Endothelial cell of umbilical vein (primary cell): ENCODE results near the gene CDR2.

Experiments
- EZH2 ChIP-seq: IDR thresholded peaks from 2 replicates; pipeline ENCODE4 v1.6.1; 2012; ENCODE audit warnings: borderline replicate concordance, low read depth, mild to moderate bottlenecking, moderate library complexity, low read length, inconsistent platforms; ENCODE audit not compliant: severe bottlenecking
- FOS ChIP-seq: IDR thresholded peaks from 2 replicates; pipeline ENCODE4 v1.6.1; 2011; ENCODE audit warnings: mild to moderate bottlenecking, low read length, moderate library complexity, borderline replicate concordance; ENCODE audit not compliant: insufficient read depth
- JUN ChIP-seq: IDR thresholded peaks from 2 replicates; pipeline ENCODE4 v1.6.1; 2011; ENCODE audit warnings: borderline replicate concordance, low read depth; ENCODE audit not compliant: insufficient read length, insufficient read depth
- MYC ChIP-seq: IDR thresholded peaks from one replicate; pipeline ENCODE4 v1.6.1; 2011; ENCODE audit warnings: mild to moderate bottlenecking, low read depth, low read length
- POLR2A ChIP-seq: IDR thresholded peaks from 2 replicates; pipeline ENCODE4 v1.6.1; 2012; ENCODE audit warnings: low read depth, mild to moderate bottlenecking, control low read depth, low read length
- POLR2AphosphoS5 ChIP-seq: IDR thresholded peaks from 2 replicates; pipeline ENCODE4 v1.6.1; 2012; ENCODE audit warnings: low read depth, mild to moderate bottlenecking, control low read depth, low read length, moderate library complexity; ENCODE audit not compliant: insufficient read depth
- TF ChIP-seq, protein P1 (sequence below), 2 donors: IDR thresholded peaks; 1 replicate in 1 of 2; 2 replicates in 1 of 2; pipeline ENCODE4 v1.5.1; 2011; ENCODE audit warnings: low read length in 2 of 2, mild to moderate bottlenecking in 2 of 2, moderate library complexity in 2 of 2, control low read depth in 1 of 2, inconsistent platforms in 1 of 2, low read depth in 1 of 2; ENCODE audit not compliant: insufficient read depth in 1 of 2; ENCODE audit errors: extremely low read depth in 1 of 2

- TF ChIP-seq, protein P1, sequence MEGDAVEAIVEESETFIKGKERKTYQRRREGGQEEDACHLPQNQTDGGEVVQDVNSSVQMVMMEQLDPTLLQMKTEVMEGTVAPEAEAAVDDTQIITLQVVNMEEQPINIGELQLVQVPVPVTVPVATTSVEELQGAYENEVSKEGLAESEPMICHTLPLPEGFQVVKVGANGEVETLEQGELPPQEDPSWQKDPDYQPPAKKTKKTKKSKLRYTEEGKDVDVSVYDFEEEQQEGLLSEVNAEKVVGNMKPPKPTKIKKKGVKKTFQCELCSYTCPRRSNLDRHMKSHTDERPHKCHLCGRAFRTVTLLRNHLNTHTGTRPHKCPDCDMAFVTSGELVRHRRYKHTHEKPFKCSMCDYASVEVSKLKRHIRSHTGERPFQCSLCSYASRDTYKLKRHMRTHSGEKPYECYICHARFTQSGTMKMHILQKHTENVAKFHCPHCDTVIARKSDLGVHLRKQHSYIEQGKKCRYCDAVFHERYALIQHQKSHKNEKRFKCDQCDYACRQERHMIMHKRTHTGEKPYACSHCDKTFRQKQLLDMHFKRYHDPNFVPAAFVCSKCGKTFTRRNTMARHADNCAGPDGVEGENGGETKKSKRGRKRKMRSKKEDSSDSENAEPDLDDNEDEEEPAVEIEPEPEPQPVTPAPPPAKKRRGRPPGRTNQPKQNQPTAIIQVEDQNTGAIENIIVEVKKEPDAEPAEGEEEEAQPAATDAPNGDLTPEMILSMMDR (IDR thresholded peaks at IDR 0.05; ENCODE audit: extremely low read depth in 1 of 2, insufficient read depth in 1 of 2, low read depth in 1 of 2, low read length in 2 of 2) = peak; percentile 59 to 63
- TF ChIP-seq POLR2AphosphoS5 (no peak), POLR2A (no peak), EZH2 (no peak), MYC (no peak), FOS (no peak), JUN (no peak)
Observed at GRCh38 chr16:22318690-22319358, 55.6 kb downstream of the CDR2 start.
